ENCODE results near the gene PSMD7.

DNA sequence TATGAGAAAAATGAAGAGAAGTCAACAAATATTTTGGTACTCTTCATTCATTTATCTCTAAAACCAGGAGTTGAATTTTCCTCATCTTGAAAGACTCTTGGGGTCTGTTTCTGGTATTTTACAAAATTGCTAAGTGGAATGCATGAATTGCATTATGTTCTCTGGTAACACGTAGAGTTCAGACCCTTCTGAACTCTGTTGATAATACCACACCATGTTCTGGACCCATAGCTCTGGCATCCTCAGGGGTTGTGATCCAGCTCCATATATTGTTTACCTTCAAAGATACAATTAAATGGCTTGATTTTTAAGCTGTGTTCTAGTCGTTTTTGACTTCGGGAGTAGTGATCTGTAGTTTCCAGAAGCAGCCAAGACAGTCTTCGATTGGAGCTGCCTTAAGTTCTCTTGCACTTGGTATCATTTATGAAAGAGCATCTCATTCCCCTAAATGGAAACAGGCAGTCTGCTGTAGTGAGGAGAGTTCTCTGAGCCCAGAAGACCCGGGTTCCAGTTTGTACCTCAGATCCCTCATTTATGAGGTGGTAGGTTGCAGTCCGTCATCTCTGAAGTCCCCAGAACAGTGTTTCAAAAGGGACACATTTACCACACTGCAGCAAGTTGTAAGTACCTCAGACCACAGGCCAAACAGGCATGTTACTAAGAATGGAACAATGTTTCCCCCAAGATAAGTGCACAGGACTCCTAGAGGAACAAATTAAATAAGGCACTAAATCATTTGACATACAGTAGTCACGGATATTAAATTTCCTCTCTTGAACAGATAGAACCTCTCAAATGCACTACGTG is 9.6 kb downstream of the PSMD7 start:
- TF ChIP-seq, protein P1, sequence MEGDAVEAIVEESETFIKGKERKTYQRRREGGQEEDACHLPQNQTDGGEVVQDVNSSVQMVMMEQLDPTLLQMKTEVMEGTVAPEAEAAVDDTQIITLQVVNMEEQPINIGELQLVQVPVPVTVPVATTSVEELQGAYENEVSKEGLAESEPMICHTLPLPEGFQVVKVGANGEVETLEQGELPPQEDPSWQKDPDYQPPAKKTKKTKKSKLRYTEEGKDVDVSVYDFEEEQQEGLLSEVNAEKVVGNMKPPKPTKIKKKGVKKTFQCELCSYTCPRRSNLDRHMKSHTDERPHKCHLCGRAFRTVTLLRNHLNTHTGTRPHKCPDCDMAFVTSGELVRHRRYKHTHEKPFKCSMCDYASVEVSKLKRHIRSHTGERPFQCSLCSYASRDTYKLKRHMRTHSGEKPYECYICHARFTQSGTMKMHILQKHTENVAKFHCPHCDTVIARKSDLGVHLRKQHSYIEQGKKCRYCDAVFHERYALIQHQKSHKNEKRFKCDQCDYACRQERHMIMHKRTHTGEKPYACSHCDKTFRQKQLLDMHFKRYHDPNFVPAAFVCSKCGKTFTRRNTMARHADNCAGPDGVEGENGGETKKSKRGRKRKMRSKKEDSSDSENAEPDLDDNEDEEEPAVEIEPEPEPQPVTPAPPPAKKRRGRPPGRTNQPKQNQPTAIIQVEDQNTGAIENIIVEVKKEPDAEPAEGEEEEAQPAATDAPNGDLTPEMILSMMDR (conservative IDR thresholded peaks at IDR 0.05 in 1 of 2, IDR thresholded peaks at IDR 0.05 in 1 of 2; ENCODE audit: low read depth in 1 of 2, low read length in 2 of 2): no peak
- TF ChIP-seq EZH2 (IDR thresholded peaks at IDR 0.05; ENCODE audit: low read length, missing control alignments): no peak
